Measurements from ENCODE around the gene BRD2.

Gene BRD2

GRCh38 chr6:33029328-33030184, 61.2 kb downstream of the BRD2 start:
- DNase-seq (ENCODE audit: low spot score), result peak; percentile 62

DNA sequence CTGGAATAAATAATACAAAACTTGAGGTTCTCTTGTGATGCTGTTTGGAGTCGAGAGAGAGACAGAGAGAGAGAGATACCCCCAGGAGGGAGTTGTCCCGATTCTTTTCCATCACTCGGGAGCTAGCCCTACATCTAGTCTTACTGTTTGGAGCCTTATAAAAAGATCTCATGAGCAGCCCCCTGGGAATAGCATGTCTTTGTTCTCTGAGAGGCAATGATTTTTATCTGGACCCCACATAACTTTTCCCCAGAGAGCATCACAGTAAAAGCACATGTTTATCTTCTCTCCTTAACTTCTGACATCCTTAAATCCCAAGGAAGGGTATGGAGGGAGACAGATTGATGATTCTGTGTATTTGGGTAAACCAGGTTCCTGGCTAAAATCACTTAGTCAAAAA, 61.9 kb downstream of the BRD2 start:
- no peak for DNase-seq (ENCODE audit: low spot score)
